Ishikawa (cell line): ENCODE measurements around the gene FBXO21.

Experiments
- CEBPB ChIP-seq: IDR thresholded peaks from 2 replicates; pipeline ENCODE4 v1.6.1; 2012
- CREB1 ChIP-seq: IDR thresholded peaks from 2 replicates; pipeline ENCODE4 v1.6.1; 2012; ENCODE audit warnings: low read depth
- EGR1 ChIP-seq: IDR thresholded peaks from 2 replicates; pipeline ENCODE4 v1.6.1; 2012
- EP300 ChIP-seq: IDR thresholded peaks from 2 replicates; pipeline ENCODE4 v1.6.1; 2012; ENCODE audit warnings: borderline replicate concordance
- FOXM1 ChIP-seq: IDR thresholded peaks from 2 replicates; pipeline ENCODE4 v1.6.1; 2012; ENCODE audit warnings: low read depth, borderline replicate concordance
- NFIC ChIP-seq: IDR thresholded peaks from 2 replicates; pipeline ENCODE4 v1.6.1; 2012
- RAD21 ChIP-seq: IDR thresholded peaks from 2 replicates; pipeline ENCODE4 v1.6.1; 2012; ENCODE audit warnings: low read depth
- TAF1 ChIP-seq: IDR thresholded peaks from 2 replicates; pipeline ENCODE4 v1.6.1; 2012; ENCODE audit warnings: low read depth, mild to moderate bottlenecking
- TCF12 ChIP-seq: IDR thresholded peaks from 2 replicates; pipeline ENCODE4 v1.6.1; 2012; ENCODE audit warnings: low read depth
- TEAD4 ChIP-seq: IDR thresholded peaks from 2 replicates; pipeline ENCODE4 v1.6.1; 2012
- YY1 ChIP-seq: IDR thresholded peaks from 2 replicates; pipeline ENCODE4 v1.6.1; 2012; ENCODE audit warnings: low read depth
- TF ChIP-seq, protein P1 (sequence below): IDR thresholded peaks from 2 replicates; pipeline ENCODE4 v1.6.1; 2012; ENCODE audit warnings: low read depth, mild to moderate bottlenecking
- TF ChIP-seq, protein P2 (sequence below): IDR thresholded peaks from 2 replicates; pipeline ENCODE4 v1.6.1; 2012
- TF ChIP-seq, protein P3 (sequence below): IDR thresholded peaks from 2 replicates; pipeline ENCODE4 v1.6.1; 2012

Gene FBXO21

DNA sequence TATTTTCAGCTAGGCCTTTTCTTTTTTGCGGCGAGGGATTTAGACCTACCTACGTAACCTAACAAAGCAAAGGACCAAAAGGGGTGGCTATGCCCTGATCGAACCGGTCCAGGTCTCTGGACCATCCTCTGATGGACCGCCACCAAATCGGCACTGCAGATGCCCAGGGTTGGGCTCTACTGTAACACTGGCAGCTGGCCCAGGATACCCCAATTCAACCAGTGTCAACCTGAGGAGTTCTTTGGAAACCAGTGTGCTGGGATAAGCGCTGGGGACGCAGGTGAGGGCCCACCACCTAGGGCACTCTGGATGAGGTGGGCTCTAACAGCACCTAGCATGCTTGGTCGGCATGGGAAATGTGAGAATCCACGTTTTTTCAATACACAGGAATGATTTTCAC, 32.2 kb downstream of the FBXO21 start:
- TF ChIP-seq, protein P1, sequence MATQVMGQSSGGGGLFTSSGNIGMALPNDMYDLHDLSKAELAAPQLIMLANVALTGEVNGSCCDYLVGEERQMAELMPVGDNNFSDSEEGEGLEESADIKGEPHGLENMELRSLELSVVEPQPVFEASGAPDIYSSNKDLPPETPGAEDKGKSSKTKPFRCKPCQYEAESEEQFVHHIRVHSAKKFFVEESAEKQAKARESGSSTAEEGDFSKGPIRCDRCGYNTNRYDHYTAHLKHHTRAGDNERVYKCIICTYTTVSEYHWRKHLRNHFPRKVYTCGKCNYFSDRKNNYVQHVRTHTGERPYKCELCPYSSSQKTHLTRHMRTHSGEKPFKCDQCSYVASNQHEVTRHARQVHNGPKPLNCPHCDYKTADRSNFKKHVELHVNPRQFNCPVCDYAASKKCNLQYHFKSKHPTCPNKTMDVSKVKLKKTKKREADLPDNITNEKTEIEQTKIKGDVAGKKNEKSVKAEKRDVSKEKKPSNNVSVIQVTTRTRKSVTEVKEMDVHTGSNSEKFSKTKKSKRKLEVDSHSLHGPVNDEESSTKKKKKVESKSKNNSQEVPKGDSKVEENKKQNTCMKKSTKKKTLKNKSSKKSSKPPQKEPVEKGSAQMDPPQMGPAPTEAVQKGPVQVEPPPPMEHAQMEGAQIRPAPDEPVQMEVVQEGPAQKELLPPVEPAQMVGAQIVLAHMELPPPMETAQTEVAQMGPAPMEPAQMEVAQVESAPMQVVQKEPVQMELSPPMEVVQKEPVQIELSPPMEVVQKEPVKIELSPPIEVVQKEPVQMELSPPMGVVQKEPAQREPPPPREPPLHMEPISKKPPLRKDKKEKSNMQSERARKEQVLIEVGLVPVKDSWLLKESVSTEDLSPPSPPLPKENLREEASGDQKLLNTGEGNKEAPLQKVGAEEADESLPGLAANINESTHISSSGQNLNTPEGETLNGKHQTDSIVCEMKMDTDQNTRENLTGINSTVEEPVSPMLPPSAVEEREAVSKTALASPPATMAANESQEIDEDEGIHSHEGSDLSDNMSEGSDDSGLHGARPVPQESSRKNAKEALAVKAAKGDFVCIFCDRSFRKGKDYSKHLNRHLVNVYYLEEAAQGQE: no peak
- TF ChIP-seq NFIC (no peak), TAF1 (no peak), FOXM1 (no peak), EGR1 (no peak), CEBPB (no peak), YY1 (no peak), RAD21 (no peak), EP300 (no peak), CREB1 (no peak), TCF12 (no peak)
- TF ChIP-seq, protein P2, sequence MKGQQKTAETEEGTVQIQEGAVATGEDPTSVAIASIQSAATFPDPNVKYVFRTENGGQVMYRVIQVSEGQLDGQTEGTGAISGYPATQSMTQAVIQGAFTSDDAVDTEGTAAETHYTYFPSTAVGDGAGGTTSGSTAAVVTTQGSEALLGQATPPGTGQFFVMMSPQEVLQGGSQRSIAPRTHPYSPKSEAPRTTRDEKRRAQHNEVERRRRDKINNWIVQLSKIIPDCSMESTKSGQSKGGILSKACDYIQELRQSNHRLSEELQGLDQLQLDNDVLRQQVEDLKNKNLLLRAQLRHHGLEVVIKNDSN: no peak
- TF ChIP-seq, protein P3, sequence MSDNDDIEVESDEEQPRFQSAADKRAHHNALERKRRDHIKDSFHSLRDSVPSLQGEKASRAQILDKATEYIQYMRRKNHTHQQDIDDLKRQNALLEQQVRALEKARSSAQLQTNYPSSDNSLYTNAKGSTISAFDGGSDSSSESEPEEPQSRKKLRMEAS: no peak

DNA sequence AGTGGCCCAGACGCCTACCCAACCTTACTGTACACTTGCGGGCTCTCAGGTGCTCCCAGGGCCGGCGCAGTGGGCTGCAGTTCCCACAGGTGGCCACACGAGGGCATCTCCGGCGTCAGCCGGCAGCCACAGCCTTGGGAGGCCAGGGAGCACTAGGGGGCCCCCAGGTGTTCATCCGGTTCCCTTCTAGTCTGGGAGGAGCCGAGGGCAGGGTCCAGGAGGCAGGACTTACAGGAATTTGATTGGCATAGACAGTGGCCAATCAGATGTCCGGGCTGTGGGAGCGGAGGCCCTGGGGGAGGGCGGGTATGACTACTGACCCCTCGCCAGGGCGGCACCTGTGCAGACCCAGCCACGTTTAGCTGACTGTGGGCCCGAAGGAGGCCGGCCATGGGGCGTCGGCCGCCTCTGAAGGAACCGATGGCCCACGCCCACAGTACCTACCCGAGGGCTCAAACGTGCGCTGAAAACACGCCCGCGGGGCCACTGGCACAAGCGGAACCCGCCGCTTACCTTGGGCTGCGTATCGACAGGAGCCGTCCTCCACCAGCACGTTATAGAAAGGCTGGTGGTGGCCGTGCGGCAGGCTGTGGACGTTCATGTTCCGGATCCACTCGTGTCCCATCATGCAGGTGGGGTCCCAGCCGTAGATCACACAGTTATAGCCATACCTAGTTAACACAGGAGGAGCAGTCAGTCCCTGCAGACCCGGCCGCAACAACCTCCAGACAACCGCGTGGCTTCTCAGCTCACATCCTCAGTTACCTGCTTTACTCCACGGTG, 34.8 kb downstream of the FBXO21 start:
- TF ChIP-seq TEAD4 (no peak), RAD21 (peak; percentile 35; the same call in 1 of the 2 replicates), TCF12 (0 out of 2 replicates have a peak, but pooled peaks have one; percentile 28)
- TF ChIP-seq, protein P3: no peak

DNA sequence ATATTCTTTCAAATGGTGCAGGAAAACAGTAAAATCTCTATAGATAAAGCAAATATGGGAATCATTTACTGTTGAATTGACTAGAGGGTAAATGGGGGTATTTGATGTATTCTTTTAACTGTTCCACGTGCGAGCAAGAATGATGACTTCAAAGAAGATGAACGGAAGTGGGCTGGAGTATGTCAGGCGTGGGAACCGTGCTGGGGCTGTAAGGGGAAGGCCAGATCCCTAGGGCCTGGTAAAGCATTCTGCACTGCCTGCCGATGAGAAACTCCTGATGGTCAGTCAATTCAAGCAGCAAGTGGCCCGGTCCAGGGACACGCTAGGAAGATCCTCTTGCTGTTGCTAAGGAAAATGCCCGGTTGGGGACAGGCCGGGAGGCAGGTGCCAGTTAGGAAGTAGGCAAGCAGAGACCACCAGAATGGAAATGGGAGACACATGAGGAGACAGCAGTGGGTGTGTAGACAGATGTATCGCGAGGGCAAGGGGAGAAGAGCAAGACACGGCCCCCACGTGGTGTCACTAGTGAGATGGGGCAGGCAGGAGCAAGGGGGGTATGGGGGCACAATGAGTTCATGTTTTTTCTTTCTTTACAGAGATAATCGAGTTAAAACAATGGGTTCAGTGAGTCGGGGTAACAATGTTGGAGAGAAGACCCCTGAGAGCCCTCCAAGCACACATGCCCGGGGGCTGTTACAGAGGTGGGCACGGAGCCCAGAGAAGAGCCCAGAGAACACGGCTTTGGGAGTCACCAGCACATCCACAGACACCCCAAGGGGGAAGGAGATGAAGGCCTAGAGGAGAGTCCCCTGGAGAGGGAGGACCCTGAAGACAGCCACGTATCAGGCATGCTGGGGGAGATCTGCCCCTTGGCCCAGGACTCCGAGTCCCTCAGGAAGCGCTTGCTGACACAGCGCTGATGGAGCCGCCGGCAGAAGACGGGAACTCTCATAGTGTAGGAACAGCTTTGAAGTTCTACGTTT, 37.2 kb downstream of the FBXO21 start:
- TF ChIP-seq, protein P2: no peak
- TF ChIP-seq NFIC (no peak), EP300 (no peak), RAD21 (no peak), CEBPB (no peak), TAF1 (no peak)
- TF ChIP-seq, protein P1: no peak

DNA sequence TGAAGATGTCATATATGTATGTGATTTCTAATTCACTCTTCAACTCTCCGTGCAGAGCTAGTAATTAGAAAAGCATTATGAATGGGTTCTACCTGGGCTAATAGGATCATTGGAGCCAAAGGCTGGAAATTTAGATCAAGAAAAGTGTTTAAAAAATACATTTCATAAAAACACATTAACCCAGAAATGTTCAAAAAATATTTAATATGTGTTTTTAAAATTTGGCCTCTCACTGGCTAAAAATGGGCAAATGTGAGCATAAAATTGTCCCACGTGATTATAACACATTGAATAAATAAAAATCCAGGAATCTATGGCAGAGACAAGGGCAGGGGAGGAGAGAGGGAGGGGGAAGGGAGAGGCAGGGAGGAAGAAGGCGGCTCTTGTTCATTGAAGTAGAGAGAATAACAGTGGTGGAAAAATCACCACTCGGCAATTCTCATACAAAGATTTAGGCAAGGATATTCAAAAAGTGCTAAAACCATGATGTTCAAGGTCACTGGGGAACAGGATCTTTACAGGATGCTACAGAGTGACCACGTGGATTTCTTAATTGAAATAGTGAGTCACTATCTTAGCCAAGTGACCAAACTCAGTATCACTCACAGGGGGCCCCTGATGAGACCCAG, 38.8 kb downstream of the FBXO21 start:
- no peak for TF ChIP-seq TCF12
- TF ChIP-seq, protein P1: no peak
- no peak for TF ChIP-seq CEBPB
